Stimulated activated CD4-positive, alpha-beta T cell treated with anti-CD3 and anti-CD28 coated beads, Interleukin-12 subunit alpha, Interleukin-12 subunit beta, amount 100 ng/mL, for 24 hours (primary cell): Measurements from ENCODE around the gene CSF2.

Source experiments
- DNase-seq, 2 experiments: peaks; one replicate each; pipeline ENCODE4 v3.0.0-alpha.2; 2020; ENCODE audit warnings: low read depth in 2 of 2

The CSF2 gene

GRCh38 chr5:132067941-132068808 is 5.4 kb upstream of the CSF2 start:
- DNase-seq: no peak

- no peak for DNase-seq
These were observed 4.0 kb upstream of the CSF2 start for GRCh38 chr5:132069561-132069960.

- no peak for DNase-seq
These were observed 3.6 kb upstream of the CSF2 start for GRCh38 chr5:132069994-132070393.

- DNase-seq: peak in 1 of 2 experiments; percentile 56
These were observed 2.9 kb upstream of the CSF2 start for GRCh38 chr5:132070460-132071337.

DNA sequence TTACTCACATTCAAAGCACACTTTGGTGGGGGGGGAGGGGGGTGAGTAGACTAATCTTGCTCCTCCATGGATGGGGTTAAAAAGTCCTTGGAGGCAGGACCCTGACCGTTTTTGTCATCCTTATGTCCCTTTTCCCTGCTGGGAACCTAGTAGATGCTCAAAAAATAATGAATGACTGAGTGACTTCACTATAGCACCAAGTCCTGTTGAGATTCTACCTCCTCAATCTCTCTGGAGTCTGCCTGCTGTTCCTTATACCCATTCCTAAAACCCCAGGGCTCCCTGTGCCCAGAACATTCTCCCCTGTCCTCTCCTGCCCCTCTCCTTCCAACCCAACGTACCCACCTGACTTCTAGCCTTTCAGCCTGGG is 2.3 kb upstream of the CSF2 start:
- DNase-seq: no peak

GRCh38 chr5:132072070-132072469 is 1.5 kb upstream of the CSF2 start:
- DNase-seq: no peak

DNA sequence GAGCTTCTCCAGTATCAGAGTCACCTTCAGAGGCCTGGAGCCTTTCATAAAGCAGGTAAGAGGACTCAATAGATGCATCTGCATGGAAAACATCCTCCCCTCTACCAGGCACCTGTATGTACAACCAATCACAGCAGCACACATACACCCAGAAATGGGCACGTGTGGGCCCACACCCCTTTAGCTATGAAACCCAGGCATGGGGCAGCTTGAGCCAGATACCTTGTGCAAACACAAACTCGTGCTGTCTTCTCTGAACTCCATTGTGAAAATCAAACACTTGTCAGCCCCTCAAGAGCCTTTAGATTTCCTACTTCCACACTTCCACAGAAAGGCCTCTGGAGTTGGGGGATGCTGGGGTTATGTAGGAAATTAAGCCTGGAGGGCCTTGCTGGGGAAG is 1.1 kb upstream of the CSF2 start:
- no peak for DNase-seq

DNA sequence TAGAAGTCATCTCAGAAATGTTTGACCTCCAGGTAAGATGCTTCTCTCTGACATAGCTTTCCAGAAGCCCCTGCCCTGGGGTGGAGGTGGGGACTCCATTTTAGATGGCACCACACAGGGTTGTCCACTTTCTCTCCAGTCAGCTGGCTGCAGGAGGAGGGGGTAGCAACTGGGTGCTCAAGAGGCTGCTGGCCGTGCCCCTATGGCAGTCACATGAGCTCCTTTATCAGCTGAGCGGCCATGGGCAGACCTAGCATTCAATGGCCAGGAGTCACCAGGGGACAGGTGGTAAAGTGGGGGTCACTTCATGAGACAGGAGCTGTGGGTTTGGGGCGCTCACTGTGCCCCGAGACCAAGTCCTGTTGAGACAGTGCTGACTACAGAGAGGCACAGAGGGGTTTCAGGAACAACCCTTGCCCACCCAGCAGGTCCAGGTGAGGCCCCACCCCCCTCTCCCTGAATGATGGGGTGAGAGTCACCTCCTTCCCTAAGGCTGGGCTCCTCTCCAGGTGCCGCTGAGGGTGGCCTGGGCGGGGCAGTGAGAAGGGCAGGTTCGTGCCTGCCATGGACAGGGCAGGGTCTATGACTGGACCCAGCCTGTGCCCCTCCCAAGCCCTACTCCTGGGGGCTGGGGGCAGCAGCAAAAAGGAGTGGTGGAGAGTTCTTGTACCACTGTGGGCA is 642 bp downstream of the CSF2 start:
- no peak for DNase-seq

GRCh38 chr5:132074772-132075718 is 1.5 kb downstream of the CSF2 start:
- no peak for DNase-seq

- DNase-seq: no peak
These were observed 2.1 kb downstream of the CSF2 start for GRCh38 chr5:132075719-132076077.

- DNase-seq: no peak
These were observed 2.7 kb downstream of the CSF2 start for GRCh38 chr5:132076202-132076830.

DNA sequence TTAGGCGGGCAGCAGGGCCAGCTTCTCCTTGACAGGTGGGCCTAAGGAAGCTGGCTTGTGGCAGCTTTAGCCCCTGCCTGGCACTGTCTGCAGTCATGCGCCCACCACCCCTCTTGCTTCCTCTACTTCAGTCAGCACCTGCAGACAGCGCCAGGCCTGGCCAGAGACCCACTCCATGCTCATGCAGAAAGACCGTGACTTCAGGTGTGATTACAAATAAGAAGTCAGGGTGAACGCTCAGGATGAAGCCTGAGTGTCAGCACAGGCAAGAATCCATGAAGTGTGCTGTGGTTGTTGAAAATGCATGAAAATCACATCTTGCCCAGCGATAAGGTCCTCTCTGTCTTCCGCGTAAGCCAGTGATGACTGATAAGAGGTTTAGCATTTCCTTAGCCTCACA is 3.4 kb downstream of the CSF2 start:
- DNase-seq: no peak

DNA sequence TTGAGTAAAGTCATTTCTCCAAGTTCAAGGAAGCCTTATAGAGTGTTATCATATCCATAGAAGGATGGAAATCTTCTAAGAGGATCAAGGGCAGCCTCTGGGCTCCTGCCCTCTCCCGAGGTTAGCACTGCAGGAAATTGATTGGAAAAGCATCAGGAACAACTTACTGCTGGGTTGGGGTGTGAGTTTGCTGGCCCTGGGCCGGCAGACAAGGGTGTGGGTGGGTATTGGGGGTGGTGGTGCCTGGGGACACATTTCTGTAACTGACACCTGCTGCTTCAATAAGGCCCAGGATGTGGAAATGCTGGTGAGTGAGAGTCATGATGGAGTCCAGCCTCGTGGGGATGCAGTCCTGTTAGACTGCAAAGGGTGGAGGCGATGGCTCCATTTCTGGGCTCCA is 5.5 kb downstream of the CSF2 start:
- DNase-seq: no peak

- DNase-seq: no peak
These were observed 6.0 kb downstream of the CSF2 start for GRCh38 chr5:132079619-132080018.

GRCh38 chr5:132080595-132080994 is 7.0 kb downstream of the CSF2 start:
- DNase-seq: no peak

GRCh38 chr5:132081458-132081857 is 7.9 kb downstream of the CSF2 start:
- DNase-seq: no peak

DNA sequence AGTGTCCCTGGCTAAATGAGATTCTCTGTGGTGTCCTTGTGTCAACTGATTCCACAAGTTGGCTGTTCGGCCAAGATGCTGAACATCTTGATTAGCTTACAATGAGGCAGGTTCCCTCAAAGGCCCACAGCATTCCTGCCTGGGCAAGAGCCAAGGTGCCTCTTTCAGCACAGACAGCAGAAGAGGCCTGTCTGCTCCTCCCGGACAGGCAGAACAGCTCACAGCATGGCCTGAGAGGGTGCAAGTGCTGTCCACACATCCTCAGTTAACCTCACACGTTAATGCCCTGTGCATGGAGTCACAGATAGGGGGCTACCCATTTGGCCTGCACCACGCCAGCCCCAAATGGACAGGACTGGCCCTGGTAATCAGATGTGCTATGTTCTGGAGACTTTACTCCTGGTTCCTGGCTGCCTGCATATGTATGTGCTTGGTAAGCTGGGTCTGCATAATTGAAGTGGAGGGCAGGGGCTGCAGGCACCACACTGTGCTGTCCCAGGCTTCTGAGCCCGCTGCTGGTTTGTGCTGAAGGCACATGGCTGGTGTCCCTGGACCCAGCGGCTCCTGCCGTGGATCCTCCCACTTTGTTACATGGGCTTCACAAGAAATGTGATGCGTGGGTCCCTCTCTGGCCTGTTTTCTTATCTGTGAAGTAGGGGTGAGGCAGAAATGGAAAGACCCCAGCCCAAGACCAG is 8.9 kb downstream of the CSF2 start:
- no peak for DNase-seq

GRCh38 chr5:132083071-132083678 is 9.6 kb downstream of the CSF2 start:
- DNase-seq: peak in 1 of 2 experiments; percentile 51

DNA sequence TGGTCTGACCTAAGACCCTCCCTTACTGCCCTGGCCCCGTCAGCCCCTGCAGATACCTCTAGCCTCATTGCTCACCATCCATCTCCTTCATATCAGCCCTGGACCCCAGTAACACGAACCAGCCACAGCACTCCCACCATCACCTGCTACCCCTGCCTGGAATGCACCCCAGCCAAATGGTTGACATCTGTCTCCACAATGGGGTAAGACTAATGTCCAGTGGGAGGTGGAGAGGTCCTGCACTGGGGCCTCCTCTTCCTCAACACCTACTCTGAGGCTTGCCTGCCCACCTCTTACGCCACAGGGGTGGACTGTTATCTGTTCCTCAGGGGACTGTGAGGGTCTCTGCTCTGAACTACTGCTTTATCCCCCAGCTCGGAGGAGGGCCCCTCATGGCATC is 12.1 kb downstream of the CSF2 start:
- DNase-seq: no peak
